Lower leg skin (tissue), 4 donors: Measurements from ENCODE around the gene ZBTB8B. TPM values are rescaled to one million over a fixed set of nuclear protein-coding genes. Genes with fewer than 3 reads are reported as not detected.
"Not testable (repeated sequence)": the region's sequence is repeated elsewhere in the genome, so short reads cannot be mapped to it uniquely, and the experiment has no call there.

Experiments
- DNase-seq, 2 donors: peaks; one replicate each; pipeline ENCODE4 v3.0.0-alpha.2; 2019; ENCODE audit warnings: low spot score in 2 of 2
- H3K4me3 ChIP-seq: fragments of 200-600 bp; sonication (generic); 2 replicates; pipeline ENCODE4 v1.5.1; 2017; ENCODE audit warnings: mild to moderate bottlenecking, low read depth; ENCODE audit not compliant: poor library complexity, severe bottlenecking
- CTCF ChIP-seq, 3 donors: fragments of 450-650 bp; IDR thresholded peaks; one replicate each; pipeline ENCODE4 v1.5.1; 2016; ENCODE audit warnings: antibody characterized with exemption in 3 of 3, mild to moderate bottlenecking in 3 of 3, moderate library complexity in 2 of 3
- POLR2A ChIP-seq, 2 donors: fragments of 450-650 bp; IDR thresholded peaks; one replicate each; pipeline ENCODE4 v1.6.1; 2016 to 2017; ENCODE audit warnings: antibody characterized with exemption in 2 of 2, mild to moderate bottlenecking in 1 of 2, moderate library complexity in 1 of 2
- WGBS, 2 donors: methylation state at CpG; one replicate each; pipeline ENCODE4 v1.1.5; 2018; 5-methylcytosine and 5-hydroxymethylcytosine counted together
- intact Hi-C: fragments of 100-400 bp; cut with DNase I; formaldehyde crosslinking; loops from one replicate; pipeline ENCODE4 v1.15.0; 2023; ENCODE audit warnings: low total_unique reads
- total RNA-seq, 4 donors: library from RNA; depleted of rRNA; stranded (reverse); fragments of >200 nt; gene quantifications; one replicate each; pipeline ENCODE4 v1.1.0, GENCODE V29; 2016

Gene ZBTB8B
- total RNA-seq, 4 donors from 2014 or later: 0.02 TPM; not detected in 3

- 83 to 89% methylated on average over 8 of the region's 8 CpGs for WGBS, 2 donors
- DNase-seq: no peak
- intact Hi-C loops: no loop called here
- H3K4me3 ChIP-seq: no peak overlapping the region
- TF ChIP-seq POLR2A (IDR thresholded peaks at IDR 0.05): no peak
- TF ChIP-seq CTCF (IDR thresholded peaks at IDR 0.05): no peak
Measured at GRCh38 chr1:32468791-32469190, 3.9 kb downstream of the ZBTB8B start.

- intact Hi-C loops: no loop called here
- WGBS, 2 donors: 79 to 84% methylated on average over 11 of the region's 11 CpGs
- TF ChIP-seq CTCF (IDR thresholded peaks at IDR 0.05) (no peak), POLR2A (IDR thresholded peaks at IDR 0.05) (no peak)
- H3K4me3 ChIP-seq: no peak overlapping the region
- DNase-seq: no peak
Measured at GRCh38 chr1:32470431-32470830, 5.6 kb downstream of the ZBTB8B start.

GRCh38 chr1:32470991-32471694 lies 6.3 kb downstream of the ZBTB8B start:
- TF ChIP-seq CTCF (IDR thresholded peaks at IDR 0.05) (no peak), POLR2A (IDR thresholded peaks at IDR 0.05) (no peak)
- 69 to 76% methylated on average over 28 of the region's 28 CpGs for WGBS, 2 donors
- H3K4me3 ChIP-seq: no peak overlapping the region
- DNase-seq: no peak
- intact Hi-C loops: no loop called here

- 87 to 95% methylated on average over 3 of the region's 3 CpGs for WGBS, 2 donors
- no peak overlapping the region for H3K4me3 ChIP-seq
- intact Hi-C loops: no loop called here
- no peak for DNase-seq
- TF ChIP-seq POLR2A (IDR thresholded peaks at IDR 0.05) (no peak), CTCF (IDR thresholded peaks at IDR 0.05) (no peak)
Measured at GRCh38 chr1:32471695-32472362, 7.0 kb downstream of the ZBTB8B start.

GRCh38 chr1:32472966-32473365 lies 8.1 kb downstream of the ZBTB8B start:
- H3K4me3 ChIP-seq, intact Hi-C loops, DNase-seq: not testable (repeated sequence)
- 69 to 74% methylated on average over 11 of the region's 11 CpGs for WGBS, 2 donors

- 93 to 94% methylated on average over 4 of the region's 4 CpGs for WGBS, 2 donors
Measured at GRCh38 chr1:32474954-32475353, 10.1 kb downstream of the ZBTB8B start.

More at GRCh38 chr1:32474954-32475353, 10.1 kb downstream of the ZBTB8B start:
- intact Hi-C loops: no loop called here
- TF ChIP-seq CTCF (IDR thresholded peaks at IDR 0.05): no peak
- no peak for DNase-seq
- no peak overlapping the region for H3K4me3 ChIP-seq
